Prostate gland (tissue), 2 donors: ENCODE data around the gene GGN. TPM values are rescaled to one million over a fixed set of nuclear protein-coding genes. Genes with fewer than 3 reads are reported as not detected.
"Not testable (repeated sequence)": the region's sequence is repeated elsewhere in the genome, so short reads cannot be mapped to it uniquely, and the experiment has no call there.

ENCODE experiments used
- DNase-seq: peaks from one replicate; pipeline ENCODE4 v3.0.0-alpha.2; 2019; ENCODE audit warnings: low spot score
- H3K27ac ChIP-seq, 2 donors: fragments of 200-600 bp; sonication (generic); 2 replicates each; pipeline ENCODE4 v1.5.1; 2017 to 2019
- H3K27me3 ChIP-seq: fragments of 200-600 bp; sonication (generic); replicated peaks from 2 replicates; pipeline ENCODE4 v1.5.1; 2019; ENCODE audit not compliant: insufficient read depth
- H3K36me3 ChIP-seq, 2 donors: fragments of 200-600 bp; sonication (generic); 1 replicate in 1 of 2; 2 replicates in 1 of 2; pipeline versions ENCODE4 v1.5.1 to v1.8.1; 2017 to 2019
- H3K4me1 ChIP-seq: fragments of 200-600 bp; sonication (generic); replicated peaks from 2 replicates; pipeline ENCODE4 v1.5.1; 2019
- H3K4me3 ChIP-seq, 2 donors: fragments of 200-600 bp; sonication (generic); 2 replicates each; pipeline ENCODE4 v1.5.1; 2017 to 2019
- H3K9me3 ChIP-seq: fragments of 200-600 bp; sonication (generic); 2 replicates; pipeline ENCODE4 v1.5.1; 2017
- POLR2A ChIP-seq: fragments of 450-650 bp; IDR thresholded peaks from one replicate; pipeline ENCODE4 v1.6.1; 2016; ENCODE audit warnings: antibody characterized with exemption, mild to moderate bottlenecking
- POLR2AphosphoS5 ChIP-seq: sonication (generic); formaldehyde crosslinking; IDR thresholded peaks from one replicate; pipeline ENCODE4 v1.6.1; 2017; ENCODE audit warnings: antibody characterized with exemption
- WGBS: methylation state at CpG from one replicate; pipeline ENCODE4 v1.1.5; 2018; 5-methylcytosine and 5-hydroxymethylcytosine counted together
- intact Hi-C: fragments of 100-400 bp; cut with DNase I; formaldehyde crosslinking; loops from one replicate; pipeline ENCODE4 v1.14.2; 2022
- total RNA-seq, 2 donors: library from RNA; depleted of rRNA; stranded (reverse); fragments of >200 nt; gene quantifications; one replicate each; pipeline ENCODE4 v1.1.0, GENCODE V29; 2016
- TF ChIP-seq, protein P1 (sequence below), 4 experiments: fragments of 200-600 bp in 2 of 4; fragments of 450-650 bp in 2 of 4; sonication (generic) in 2 of 4; IDR thresholded peaks; 1 replicate in 3 of 4; 2 replicates in 1 of 4; pipeline ENCODE4 v1.5.1; 2016 to 2019; ENCODE audit warnings: antibody characterized with exemption in 4 of 4, mild to moderate bottlenecking in 2 of 4, moderate library complexity in 2 of 4

GGN gene
- total RNA-seq, 2 donors from 2014 or later, result 0.27 to 7.4 TPM

DNA sequence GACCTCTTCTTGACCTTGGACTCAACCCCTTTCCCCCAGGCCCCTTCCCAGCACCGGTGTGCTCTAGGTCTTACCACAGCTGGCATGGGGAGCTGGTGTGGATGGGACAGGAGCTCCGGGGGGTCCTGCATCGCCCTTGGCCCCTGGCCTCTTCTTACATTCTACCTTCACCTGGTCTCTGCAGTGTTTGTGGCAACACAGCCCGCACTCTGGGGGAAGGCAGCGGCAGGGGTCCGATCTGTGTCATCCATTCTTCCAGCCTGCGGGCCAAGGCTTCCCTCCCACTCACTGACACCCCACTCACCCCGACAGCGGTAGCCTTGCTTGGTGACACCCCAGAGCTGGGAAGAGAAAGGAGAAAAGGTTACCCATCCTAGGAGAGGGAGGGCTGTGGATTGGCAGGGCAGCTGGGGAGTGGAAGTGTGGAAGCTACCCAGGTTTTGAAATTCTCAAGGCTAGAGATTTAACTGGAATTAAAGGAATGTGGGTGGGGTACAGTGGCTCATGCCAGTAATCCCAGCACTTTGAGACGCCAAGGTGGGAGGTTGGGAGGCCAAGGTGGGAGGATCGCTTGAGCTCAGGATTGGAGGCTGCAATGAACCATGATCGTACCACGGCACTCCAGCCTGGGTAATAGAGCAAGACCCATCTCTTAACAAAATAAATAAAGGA lies 23.3 kb upstream of the GGN start:
- H3K36me3 ChIP-seq, result no peaks in the 10 kb centered on the region
- intact Hi-C loops, result no loop called here
- no peaks in the 10 kb centered on the region for H3K9me3 ChIP-seq
- H3K4me3 ChIP-seq, result no peak overlapping the region
- H3K27ac ChIP-seq, result no peak overlapping the region
- TF ChIP-seq, protein P1, sequence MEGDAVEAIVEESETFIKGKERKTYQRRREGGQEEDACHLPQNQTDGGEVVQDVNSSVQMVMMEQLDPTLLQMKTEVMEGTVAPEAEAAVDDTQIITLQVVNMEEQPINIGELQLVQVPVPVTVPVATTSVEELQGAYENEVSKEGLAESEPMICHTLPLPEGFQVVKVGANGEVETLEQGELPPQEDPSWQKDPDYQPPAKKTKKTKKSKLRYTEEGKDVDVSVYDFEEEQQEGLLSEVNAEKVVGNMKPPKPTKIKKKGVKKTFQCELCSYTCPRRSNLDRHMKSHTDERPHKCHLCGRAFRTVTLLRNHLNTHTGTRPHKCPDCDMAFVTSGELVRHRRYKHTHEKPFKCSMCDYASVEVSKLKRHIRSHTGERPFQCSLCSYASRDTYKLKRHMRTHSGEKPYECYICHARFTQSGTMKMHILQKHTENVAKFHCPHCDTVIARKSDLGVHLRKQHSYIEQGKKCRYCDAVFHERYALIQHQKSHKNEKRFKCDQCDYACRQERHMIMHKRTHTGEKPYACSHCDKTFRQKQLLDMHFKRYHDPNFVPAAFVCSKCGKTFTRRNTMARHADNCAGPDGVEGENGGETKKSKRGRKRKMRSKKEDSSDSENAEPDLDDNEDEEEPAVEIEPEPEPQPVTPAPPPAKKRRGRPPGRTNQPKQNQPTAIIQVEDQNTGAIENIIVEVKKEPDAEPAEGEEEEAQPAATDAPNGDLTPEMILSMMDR (IDR thresholded peaks at IDR 0.05), result no peak
- TF ChIP-seq POLR2AphosphoS5 (no peak), POLR2A (no peak)
- H3K27me3 ChIP-seq, result no peaks in the 10 kb centered on the region
- no peaks in the 10 kb centered on the region for H3K4me1 ChIP-seq
- no peak for DNase-seq
- WGBS, result 86% methylated on average over 13 of the region's 13 CpGs

DNA sequence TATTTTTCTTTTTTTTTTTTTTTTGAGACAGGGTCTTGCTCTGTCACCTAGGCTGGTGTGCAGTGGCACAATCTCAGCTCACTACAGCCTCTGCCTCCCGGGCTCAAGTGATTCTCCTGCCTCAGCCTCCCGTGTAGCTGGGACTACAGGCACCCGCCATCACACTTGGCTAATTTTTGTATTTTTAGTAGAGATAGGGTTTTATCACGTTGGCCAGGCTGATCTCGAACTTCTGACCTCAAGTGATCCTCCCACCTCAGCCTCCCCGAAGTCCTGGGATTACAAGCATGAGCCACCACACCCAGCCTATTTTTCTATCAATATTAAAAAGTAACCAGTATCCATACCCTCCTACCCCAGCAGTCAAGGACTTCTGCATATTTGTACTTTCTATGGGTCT lies 22.6 kb upstream of the GGN start:
- WGBS, result 82% methylated on average over 6 of the region's 6 CpGs
- H3K9me3 ChIP-seq, H3K4me1 ChIP-seq, DNase-seq, H3K27me3 ChIP-seq, H3K4me3 ChIP-seq, intact Hi-C loops, H3K27ac ChIP-seq, H3K36me3 ChIP-seq: not testable (repeated sequence)

DNA sequence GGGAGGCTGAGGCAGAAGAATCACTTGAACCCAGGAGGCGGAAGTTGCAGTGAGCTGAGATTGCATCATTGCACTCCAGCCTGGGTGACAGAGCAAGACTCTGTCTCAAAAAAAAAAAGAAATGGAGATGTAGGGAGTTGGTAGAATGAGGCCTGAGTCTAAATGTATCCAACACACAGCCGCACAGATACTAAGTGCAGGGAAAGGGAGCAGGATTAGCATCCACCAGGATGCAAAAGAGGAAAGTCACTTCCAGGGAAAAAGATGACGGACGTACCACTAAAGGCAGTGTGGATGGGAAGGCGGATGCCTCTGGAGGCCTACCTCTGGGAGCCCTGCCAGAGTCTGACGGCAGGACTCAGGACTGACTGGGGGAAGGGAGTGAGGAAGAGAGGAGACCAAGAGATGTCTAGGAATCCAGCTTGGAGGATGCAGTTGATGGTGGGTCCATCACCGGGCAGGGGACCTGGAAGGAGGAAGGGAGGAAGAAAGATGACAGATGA lies 21.8 kb upstream of the GGN start:
- intact Hi-C loops, result loop anchor here (10.0 kb wide), 1 partner anchor 525 kb away; the partner anchor contains the start of genes MRPS12 and SARS2
- no peak for TF ChIP-seq POLR2A
- TF ChIP-seq, protein P1 (IDR thresholded peaks at IDR 0.05), result no peak
- no peak for TF ChIP-seq POLR2AphosphoS5
- no peaks in the 10 kb centered on the region for H3K4me1 ChIP-seq
- no peaks in the 10 kb centered on the region for H3K9me3 ChIP-seq
- no peak for DNase-seq
- H3K27ac ChIP-seq, result no peak overlapping the region
- H3K27me3 ChIP-seq, result no peaks in the 10 kb centered on the region
- 48% methylated on average over 7 of the region's 7 CpGs for WGBS
- no peaks in the 10 kb centered on the region for H3K36me3 ChIP-seq
- no peak overlapping the region for H3K4me3 ChIP-seq

DNA sequence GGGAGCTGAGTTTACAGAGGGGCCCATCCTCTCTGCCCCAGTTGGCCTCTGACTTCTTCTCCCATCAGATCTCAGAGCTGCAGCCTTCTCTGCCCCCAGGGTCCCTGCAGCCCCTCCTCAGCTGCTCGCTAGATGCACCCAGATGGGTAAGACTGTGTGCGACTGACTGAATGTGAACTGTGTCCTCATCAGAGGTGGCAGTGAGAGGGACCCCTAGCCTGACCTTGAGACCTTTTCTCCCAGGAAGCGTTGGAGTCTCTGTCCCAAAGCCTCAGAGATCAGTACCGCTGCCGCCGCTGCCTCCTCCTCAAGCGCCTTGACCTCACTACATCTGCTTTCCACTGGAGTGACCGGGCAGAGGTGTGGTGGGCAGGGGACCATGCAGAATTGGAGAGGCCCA lies 17.4 kb upstream of the GGN start:
- Histone ChIP-seq H3K27me3 (no peaks in the 10 kb centered on the region), H3K36me3 (no peaks in the 10 kb centered on the region), H3K4me1 (no peaks in the 10 kb centered on the region), H3K4me3 (no peak overlapping the region), H3K9me3 (no peaks in the 10 kb centered on the region), H3K27ac (no peak overlapping the region)
- intact Hi-C loops, result loop anchor here (10.0 kb wide), 1 partner anchor 530 kb away; the partner anchor contains the start of genes MRPS12 and SARS2
- no peak for DNase-seq
- 84% methylated on average over 8 of the region's 8 CpGs for WGBS
- TF ChIP-seq POLR2A (no peak), POLR2AphosphoS5 (no peak)
- TF ChIP-seq, protein P1 (IDR thresholded peaks at IDR 0.05), result no peak

- WGBS, result 98% methylated on average over 6 of the region's 6 CpGs
- Histone ChIP-seq H3K27ac (no peak overlapping the region), H3K9me3 (no peaks in the 10 kb centered on the region), H3K4me1 (no peaks in the 10 kb centered on the region), H3K4me3 (no peak overlapping the region), H3K36me3 (no peaks in the 10 kb centered on the region), H3K27me3 (no peaks in the 10 kb centered on the region)
- TF ChIP-seq, protein P1 (IDR thresholded peaks at IDR 0.05), result no peak
- TF ChIP-seq POLR2AphosphoS5 (no peak), POLR2A (no peak)
- intact Hi-C loops, result loop anchor here (5.0 to 10.0 kb wide), 4 partner anchors 212 to 530 kb away; partner anchors contain the start of genes EIF3K, MAP4K1, MRPS12 and SARS2
- DNase-seq, result no peak
Measured at GRCh38 chr19:38404858-38405257, 17.0 kb upstream of the GGN start.
